Measurements from ENCODE around the gene KLHL36. TPM values are rescaled to one million over a fixed set of nuclear protein-coding genes. Genes with fewer than 3 reads are reported as not detected.

The KLHL36 gene
- total RNA-seq, 2 donors from 2014 or later: 49.7 to 62.7 TPM

GRCh38 chr16:84710686-84711085 is 62.4 kb downstream of the KLHL36 start:
- no peaks in the 10 kb centered on the region for H3K27me3 ChIP-seq
- no peak overlapping the region for H3K4me3 ChIP-seq
- H3K27ac ChIP-seq: no peak overlapping the region
- TF ChIP-seq, protein P1, sequence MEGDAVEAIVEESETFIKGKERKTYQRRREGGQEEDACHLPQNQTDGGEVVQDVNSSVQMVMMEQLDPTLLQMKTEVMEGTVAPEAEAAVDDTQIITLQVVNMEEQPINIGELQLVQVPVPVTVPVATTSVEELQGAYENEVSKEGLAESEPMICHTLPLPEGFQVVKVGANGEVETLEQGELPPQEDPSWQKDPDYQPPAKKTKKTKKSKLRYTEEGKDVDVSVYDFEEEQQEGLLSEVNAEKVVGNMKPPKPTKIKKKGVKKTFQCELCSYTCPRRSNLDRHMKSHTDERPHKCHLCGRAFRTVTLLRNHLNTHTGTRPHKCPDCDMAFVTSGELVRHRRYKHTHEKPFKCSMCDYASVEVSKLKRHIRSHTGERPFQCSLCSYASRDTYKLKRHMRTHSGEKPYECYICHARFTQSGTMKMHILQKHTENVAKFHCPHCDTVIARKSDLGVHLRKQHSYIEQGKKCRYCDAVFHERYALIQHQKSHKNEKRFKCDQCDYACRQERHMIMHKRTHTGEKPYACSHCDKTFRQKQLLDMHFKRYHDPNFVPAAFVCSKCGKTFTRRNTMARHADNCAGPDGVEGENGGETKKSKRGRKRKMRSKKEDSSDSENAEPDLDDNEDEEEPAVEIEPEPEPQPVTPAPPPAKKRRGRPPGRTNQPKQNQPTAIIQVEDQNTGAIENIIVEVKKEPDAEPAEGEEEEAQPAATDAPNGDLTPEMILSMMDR (IDR thresholded peaks at IDR 0.05): no peak
- no peaks in the 10 kb centered on the region for H3K9me3 ChIP-seq
- no peaks in the 10 kb centered on the region for H3K4me1 ChIP-seq
- H3K36me3 ChIP-seq: no peaks in the 10 kb centered on the region
- intact Hi-C loops (cut with DNase I): no loop called here
- DNase-seq: no peak
- no peak overlapping the region for H3K9ac ChIP-seq (ENCODE audit: low read depth in 2 of 2, low read length in 2 of 2)

Other genes starting within 250 kb of the KLHL36 start
- gene MEAK7, start 143.9 kb upstream of the KLHL36 start, total RNA-seq: 10 to 100 TPM; 17.0 to 23.4 TPM
- 100 to 1,000 TPM in 1 of 2 donors, 10 to 100 TPM in 1; 79.1 to 138 TPM for gene COTL1, start 30.4 kb upstream of the KLHL36 start, total RNA-seq
- gene USP10, start 51.5 kb downstream of the KLHL36 start, total RNA-seq: 10 to 100 TPM; 70.0 to 88.2 TPM
- 10 to 100 TPM; 10.4 to 37.9 TPM for gene CRISPLD2, start 171.5 kb downstream of the KLHL36 start, total RNA-seq

Data from colonic mucosa (tissue), 4 donors.